ENCODE data around the gene MINDY1. TPM values are rescaled to one million over a fixed set of nuclear protein-coding genes. Genes with fewer than 3 reads are reported as not detected.
A peak's percentile ranks its signal among the peaks of the same experiment; 100 is the strongest.

MINDY1 gene
- total and polyA plus RNA-seq, 9 of the 15 experiments (the other 6 are each of a cell fraction or from before 2014, with no cell fraction given): 0.49 to 11.0 (median 6.0) TPM

GRCh38 chr1:150974580-150975478 lies 31.9 kb downstream of the MINDY1 start, which contains the start of gene CERS2 (continued):
- TF ChIP-seq AFF4 (CRISPR knock-in tag; IDR thresholded peaks at IDR 0.05) (0 out of 2 replicates have a peak, but pooled peaks have one; percentile 79), ZBTB17 (CRISPR knock-in tag; IDR thresholded peaks at IDR 0.05) (peak; percentile 83), VEZF1 (CRISPR knock-in tag; IDR thresholded peaks at IDR 0.05) (peak; percentile 93), ZNF57 (CRISPR knock-in tag; IDR thresholded peaks at IDR 0.05) (no peak), RBBP5 (IDR thresholded peaks at IDR 0.05; ENCODE audit: borderline replicate concordance, insufficient read depth, low read length, poor library complexity, severe bottlenecking) (peak; percentile 53), ZFX (CRISPR knock-in tag; IDR thresholded peaks at IDR 0.05) (peak; percentile 66), SREBF1 (IDR thresholded peaks at IDR 0.05; ENCODE audit: borderline replicate concordance, low read depth, low read length) (no peak), UBTF (IDR thresholded peaks at IDR 0.05; ENCODE audit: borderline replicate concordance in 1 of 2, low read depth in 2 of 2, low read length in 2 of 2) (peak; percentile 85 to 98; a peak in 3 of 4 replicates), CBFA2T2 (conservative IDR thresholded peaks at IDR 0.05) (no peak), CREB1 (IDR thresholded peaks at IDR 0.05) (peak; percentile 27; the same call in 1 of the 2 replicates), CREB1 (CRISPR knock-in tag; IDR thresholded peaks at IDR 0.05) (peak; percentile 26; the same call in 1 of the 2 replicates), ZNF639 (CRISPR knock-in tag; conservative IDR thresholded peaks at IDR 0.05 in 1 of 2, IDR thresholded peaks at IDR 0.05 in 1 of 2) (peak in 1 of 2 experiments; percentile 68; a peak in 2 of 4 replicates)

Data from K562 (cell line).